GM19468 (cell line): ENCODE results near the gene SCAMP2.

ENCODE experiments used
- ATAC-seq: cut with Tn5 transposase; IDR thresholded peaks from one replicate; pipeline ENCODE4 v1.9.1; 2021; ENCODE audit warnings: mild to moderate bottlenecking, moderate library complexity, moderate number of reproducible peaks; ENCODE audit not compliant: unreplicated experiment; ENCODE audit errors: extremely low read depth

SCAMP2 gene

GRCh38 chr15:74824976-74825375, 48.2 kb downstream of the SCAMP2 start:
- no peak for ATAC-seq

GRCh38 chr15:74823324-74823723, 49.8 kb downstream of the SCAMP2 start:
- ATAC-seq = no peak

- no peak for ATAC-seq
These were observed 50.9 kb downstream of the SCAMP2 start for GRCh38 chr15:74822233-74822632.

GRCh38 chr15:74821790-74822158, 51.4 kb downstream of the SCAMP2 start:
- ATAC-seq = no peak

- ATAC-seq = peak; percentile 84
These were observed 51.9 kb downstream of the SCAMP2 start for GRCh38 chr15:74821091-74821789.

GRCh38 chr15:74820056-74820455, 53.1 kb downstream of the SCAMP2 start:
- ATAC-seq = no peak

- ATAC-seq = no peak
These were observed 55.8 kb downstream of the SCAMP2 start for GRCh38 chr15:74817370-74817737.

- ATAC-seq = no peak
These were observed 56.4 kb downstream of the SCAMP2 start for GRCh38 chr15:74816624-74817369.

- no peak for ATAC-seq
These were observed 57.2 kb downstream of the SCAMP2 start for GRCh38 chr15:74815961-74816360.

- ATAC-seq = no peak
These were observed 57.8 kb downstream of the SCAMP2 start for GRCh38 chr15:74815121-74815934.

GRCh38 chr15:74812533-74812932, 60.6 kb downstream of the SCAMP2 start, which contains the start of gene LMAN1L:
Gene LMAN1L, plus strand, starts transcription at chr15:74812835. Its CDS starts 20 bp downstream, at chr15:74812855.
- no peak for ATAC-seq

- ATAC-seq = no peak
These were observed 63.2 kb downstream of the SCAMP2 start for GRCh38 chr15:74809956-74810355.

GRCh38 chr15:74809242-74809641, 63.9 kb downstream of the SCAMP2 start:
- ATAC-seq = no peak

- ATAC-seq = no peak
These were observed 64.3 kb downstream of the SCAMP2 start for GRCh38 chr15:74808840-74809229.

- no peak for ATAC-seq
These were observed 64.9 kb downstream of the SCAMP2 start for GRCh38 chr15:74808078-74808839.

GRCh38 chr15:74807282-74807681, 65.9 kb downstream of the SCAMP2 start:
- no peak for ATAC-seq

GRCh38 chr15:74804935-74805334, 68.2 kb downstream of the SCAMP2 start:
- ATAC-seq = no peak

- ATAC-seq = no peak
These were observed 70.2 kb downstream of the SCAMP2 start for GRCh38 chr15:74802862-74803447.

- no peak for ATAC-seq
These were observed 70.9 kb downstream of the SCAMP2 start for GRCh38 chr15:74802290-74802689.
